GM12875 (cell line): ENCODE data around the gene ASCL5.

Experiments used
- H3K4me3 ChIP-seq: one replicate; pipeline ENCODE4 v1.5.1; 2011; ENCODE audit warnings: low read depth, low read length, control low read depth
- TF ChIP-seq, protein P1 (sequence below): IDR thresholded peaks from 2 replicates; pipeline ENCODE4 v1.5.1; 2011; ENCODE audit warnings: low read depth, mild to moderate bottlenecking, control low read depth, inconsistent platforms, low read length, moderate library complexity, borderline replicate concordance; ENCODE audit not compliant: insufficient read depth

Gene ASCL5

DNA sequence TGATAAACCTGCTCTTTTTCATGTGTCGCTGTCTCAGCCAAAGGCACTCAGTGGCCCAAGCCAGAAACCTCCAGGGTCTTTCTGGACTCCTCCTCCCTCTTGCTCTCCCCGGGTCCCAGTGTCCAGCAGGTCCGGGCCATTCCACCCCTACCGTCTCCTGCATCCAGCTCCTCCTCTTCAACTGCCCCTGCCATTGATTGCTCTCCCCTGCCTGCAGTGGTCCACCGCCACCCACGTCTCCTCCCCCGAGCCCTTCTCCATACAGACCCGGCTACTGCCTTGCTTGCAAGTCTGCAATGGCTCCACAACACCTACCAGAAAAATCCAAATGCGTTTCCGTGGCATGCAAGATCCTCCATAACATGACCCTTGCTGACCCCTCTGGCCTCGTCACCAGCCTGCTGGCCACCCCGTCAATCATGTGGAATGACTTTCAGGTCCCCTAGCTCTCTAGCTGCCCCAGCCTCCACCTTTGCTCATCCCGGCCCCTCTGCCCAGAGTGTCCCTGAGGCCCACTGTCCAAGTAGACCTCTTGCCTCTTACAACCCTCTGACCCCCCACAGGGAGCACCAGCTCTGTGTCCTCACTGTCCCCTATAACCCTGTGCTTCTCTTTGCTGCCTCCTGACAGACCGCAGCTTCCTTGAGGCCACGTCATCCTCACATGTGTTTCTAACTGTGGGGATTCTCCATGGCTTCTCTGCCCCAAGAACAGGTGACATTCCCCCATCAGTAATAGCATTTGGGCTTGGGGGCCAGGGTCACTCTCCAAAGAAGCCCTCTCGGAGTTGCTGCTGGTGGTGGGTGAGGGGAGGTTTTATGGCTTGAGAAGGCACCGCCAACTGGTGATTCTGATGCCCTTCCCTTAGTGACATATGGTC, 29.8 kb downstream of the ASCL5 start:
- no peak overlapping the region for H3K4me3 ChIP-seq
- TF ChIP-seq, protein P1, sequence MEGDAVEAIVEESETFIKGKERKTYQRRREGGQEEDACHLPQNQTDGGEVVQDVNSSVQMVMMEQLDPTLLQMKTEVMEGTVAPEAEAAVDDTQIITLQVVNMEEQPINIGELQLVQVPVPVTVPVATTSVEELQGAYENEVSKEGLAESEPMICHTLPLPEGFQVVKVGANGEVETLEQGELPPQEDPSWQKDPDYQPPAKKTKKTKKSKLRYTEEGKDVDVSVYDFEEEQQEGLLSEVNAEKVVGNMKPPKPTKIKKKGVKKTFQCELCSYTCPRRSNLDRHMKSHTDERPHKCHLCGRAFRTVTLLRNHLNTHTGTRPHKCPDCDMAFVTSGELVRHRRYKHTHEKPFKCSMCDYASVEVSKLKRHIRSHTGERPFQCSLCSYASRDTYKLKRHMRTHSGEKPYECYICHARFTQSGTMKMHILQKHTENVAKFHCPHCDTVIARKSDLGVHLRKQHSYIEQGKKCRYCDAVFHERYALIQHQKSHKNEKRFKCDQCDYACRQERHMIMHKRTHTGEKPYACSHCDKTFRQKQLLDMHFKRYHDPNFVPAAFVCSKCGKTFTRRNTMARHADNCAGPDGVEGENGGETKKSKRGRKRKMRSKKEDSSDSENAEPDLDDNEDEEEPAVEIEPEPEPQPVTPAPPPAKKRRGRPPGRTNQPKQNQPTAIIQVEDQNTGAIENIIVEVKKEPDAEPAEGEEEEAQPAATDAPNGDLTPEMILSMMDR = no peak

DNA sequence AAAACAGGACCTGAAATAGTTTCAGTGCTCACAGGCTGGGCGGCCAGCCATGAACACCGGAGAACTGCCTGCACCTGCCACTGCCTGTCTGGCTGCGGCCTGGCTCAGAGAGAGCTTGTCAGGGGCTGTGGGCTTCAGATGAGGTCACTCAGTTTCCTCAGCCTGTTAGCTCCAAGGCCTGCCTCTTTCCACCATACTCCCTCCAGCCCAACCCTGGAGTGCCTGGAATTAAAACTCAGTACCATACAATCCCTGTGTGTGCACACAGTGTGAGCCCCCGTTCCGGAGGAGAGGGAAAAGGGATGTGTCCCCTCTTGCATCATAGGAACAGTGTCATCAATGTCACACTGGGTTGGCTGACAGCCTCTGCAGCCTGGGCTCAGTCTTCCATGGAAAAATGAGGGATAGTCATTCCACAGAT, 30.9 kb downstream of the ASCL5 start:
- TF ChIP-seq, protein P1 = no peak
- no peak overlapping the region for H3K4me3 ChIP-seq

DNA sequence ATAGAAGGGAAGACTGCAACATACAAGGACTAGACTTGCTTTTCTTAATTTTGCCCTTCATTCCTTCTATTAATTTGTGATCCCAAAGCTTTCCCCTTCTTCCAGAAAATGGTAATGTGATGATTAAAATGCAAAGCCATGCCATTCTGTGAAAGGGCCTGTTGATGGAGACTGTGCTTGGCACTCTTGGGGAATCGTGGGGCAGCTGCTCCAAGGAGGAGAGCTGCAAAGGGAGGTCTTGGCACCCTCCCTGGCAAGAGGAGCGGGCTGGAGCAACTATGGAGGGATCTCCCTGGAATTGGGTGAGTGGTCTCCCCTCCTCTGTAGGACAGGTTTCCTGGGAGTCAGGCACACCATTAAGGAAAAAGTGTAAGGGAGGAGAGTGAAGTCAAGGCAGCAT, 31.4 kb downstream of the ASCL5 start:
- TF ChIP-seq, protein P1 = no peak
- H3K4me3 ChIP-seq = no peak overlapping the region

DNA sequence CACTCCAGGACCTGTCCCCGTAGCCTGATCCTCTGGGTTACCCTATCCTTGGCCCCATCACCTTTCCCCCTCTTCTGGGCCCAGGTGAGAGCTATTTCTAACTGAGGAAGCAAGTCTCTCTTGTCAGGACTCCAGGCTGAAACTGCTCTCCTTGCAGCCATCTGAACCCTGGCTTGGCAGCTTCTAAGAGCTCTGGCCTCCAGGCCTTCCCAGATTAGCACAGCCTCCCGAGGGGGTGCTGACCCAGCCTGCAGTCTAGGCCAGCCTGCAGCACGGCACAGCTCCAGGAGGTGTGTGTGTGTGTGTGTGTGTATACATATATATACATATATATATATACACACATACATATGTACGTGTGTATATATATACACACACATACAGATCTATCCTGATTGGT, 32.2 kb downstream of the ASCL5 start:
- no peak overlapping the region for H3K4me3 ChIP-seq
- TF ChIP-seq, protein P1 = no peak

DNA sequence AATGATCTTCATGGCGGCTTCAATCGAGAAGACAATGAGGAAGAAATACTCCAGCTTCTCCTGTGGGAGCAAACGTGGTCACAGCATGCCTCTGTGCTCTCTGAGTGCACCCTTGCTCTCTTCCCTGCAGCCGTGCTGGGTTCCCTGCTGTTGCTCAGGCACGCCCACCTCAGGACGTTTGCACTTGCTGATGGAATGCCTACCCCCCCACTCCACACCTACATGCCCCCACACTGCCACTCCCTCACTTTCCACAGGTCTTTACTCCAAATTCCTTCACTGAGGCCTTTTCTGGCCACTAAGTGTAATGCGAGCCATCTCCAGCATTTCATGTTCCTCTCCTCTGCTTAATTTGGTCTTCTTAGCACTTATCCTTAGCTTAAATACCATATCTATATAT, 33.0 kb downstream of the ASCL5 start:
- TF ChIP-seq, protein P1 = no peak
- no peak overlapping the region for H3K4me3 ChIP-seq

DNA sequence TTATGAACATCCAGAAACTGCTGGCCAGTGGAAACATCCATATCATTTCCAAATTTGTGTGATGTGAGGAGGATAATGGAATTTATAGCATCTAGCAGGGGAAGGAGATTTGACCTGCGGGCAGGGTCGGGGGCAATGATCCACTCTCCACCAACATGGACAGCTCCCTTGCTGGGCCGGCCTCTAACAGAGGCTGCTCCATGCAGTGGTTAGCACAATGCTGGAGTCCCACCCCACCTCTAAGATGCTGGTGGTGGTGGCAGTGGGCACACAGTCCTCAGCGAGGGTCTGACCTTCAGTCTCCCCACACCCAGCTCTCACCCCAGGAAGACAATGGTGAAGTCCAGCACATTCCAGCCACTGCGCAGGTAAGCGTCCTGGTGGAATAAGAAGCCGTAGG, 33.4 kb downstream of the ASCL5 start:
- TF ChIP-seq, protein P1 = no peak
- no peak overlapping the region for H3K4me3 ChIP-seq

DNA sequence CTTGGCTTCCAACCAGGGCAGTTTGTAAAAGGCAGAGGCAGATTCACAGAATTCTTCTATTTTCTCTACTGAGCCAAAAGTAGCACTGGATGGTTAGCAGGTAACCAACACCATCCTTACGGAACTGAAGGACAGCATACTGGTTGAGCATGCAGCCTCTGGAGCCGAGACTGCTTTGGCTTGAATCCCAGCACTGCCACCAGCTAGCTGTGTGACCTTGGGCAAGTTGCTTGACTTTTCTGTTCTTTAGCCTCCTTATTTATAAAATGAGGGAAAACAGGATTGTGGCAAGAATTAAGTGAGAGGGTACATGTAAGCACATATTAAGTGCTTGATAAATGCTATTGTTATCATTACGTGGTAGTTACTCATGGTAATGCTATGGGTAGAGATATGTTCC, 34.2 kb downstream of the ASCL5 start:
- TF ChIP-seq, protein P1 = no peak
- H3K4me3 ChIP-seq = no peak overlapping the region
